HEK293 (cell line): Measurements from ENCODE around the gene PPP1R3F.

Experiments
- CTCF ChIA-PET: fragments of 350-600 bp; formaldehyde crosslinking; extraction: SDS; loops from one replicate; lab custom pipeline; 2021; ENCODE audit warnings: antibody characterized with exemption; lab: Yijun Ruan, JAX
- POLR2A ChIA-PET: fragments of 300-600 bp; formaldehyde crosslinking; extraction: SDS; loops from one replicate; lab custom pipeline; 2020; ENCODE audit warnings: antibody characterized with exemption, inconsistent platforms; lab: Yijun Ruan, JAX
- H3K27ac ChIP-seq: fragments of 200-500 bp; sonication (Bioruptor generic); 2 replicates; pipeline ENCODE4 v1.5.1; 2014; ENCODE audit warnings: low read depth, low read length, control low read depth, inconsistent platforms; ENCODE audit errors: extremely low read depth
- H3K36me3 ChIP-seq, 2 experiments: fragments of 200-500 bp in 1 of 2; sonication (Bioruptor generic) in 1 of 2; 1 replicate in 1 of 2; 2 replicates in 1 of 2; pipeline ENCODE4 v1.5.1; 2014 to 2017; ENCODE audit warnings: inconsistent platforms in 2 of 2, low read length in 2 of 2; ENCODE audit not compliant: control insufficient read depth in 2 of 2, insufficient read depth in 1 of 2
- H3K4me1 ChIP-seq: fragments of 200-500 bp; sonication (Bioruptor generic); 2 replicates; pipeline ENCODE4 v1.5.1; 2014; ENCODE audit warnings: mild to moderate bottlenecking, low read length, inconsistent platforms; ENCODE audit not compliant: control insufficient read depth, insufficient read depth
- H3K4me3 ChIP-seq: 2 replicates; pipeline ENCODE4 v1.5.1; 2011; ENCODE audit warnings: low read depth, mild to moderate bottlenecking, control low read depth, low read length, moderate library complexity
- H3K9me3 ChIP-seq: fragments of 200-500 bp; sonication (Bioruptor generic); 2 replicates; pipeline ENCODE4 v1.5.1; 2014; ENCODE audit warnings: low read depth, low read length, inconsistent platforms; ENCODE audit not compliant: control insufficient read depth, insufficient read depth
- BCL6B ChIP-seq: fragments of 450-650 bp; formaldehyde crosslinking; IDR thresholded peaks from 2 replicates; pipeline ENCODE4 v1.5.1; 2017; ENCODE audit warnings: missing biosample characterization, missing genetic modification characterization
- GLI4 ChIP-seq: fragments of 450-650 bp; formaldehyde crosslinking; IDR thresholded peaks from 2 replicates; pipeline ENCODE4 v1.5.1; 2016; ENCODE audit warnings: missing biosample characterization, missing genetic modification characterization
- PRDM10 ChIP-seq: fragments of 450-650 bp; formaldehyde crosslinking; IDR thresholded peaks from 2 replicates; pipeline ENCODE4 v1.5.1; 2016; ENCODE audit warnings: missing biosample characterization, missing genetic modification characterization
- SALL2 ChIP-seq: fragments of 450-650 bp; formaldehyde crosslinking; IDR thresholded peaks from 2 replicates; pipeline ENCODE4 v1.5.0; 2017; ENCODE audit warnings: missing biosample characterization, mild to moderate bottlenecking, missing genetic modification characterization, borderline replicate concordance
- WT1 ChIP-seq: fragments of 450-650 bp; formaldehyde crosslinking; IDR thresholded peaks from 2 replicates; pipeline ENCODE4 v1.5.1; 2016; ENCODE audit warnings: missing biosample characterization, missing genetic modification characterization
- YY2 ChIP-seq: fragments of 450-650 bp; formaldehyde crosslinking; IDR thresholded peaks from 2 replicates; pipeline ENCODE4 v1.5.1; 2016; ENCODE audit warnings: missing biosample characterization, missing genetic modification characterization
- ZBTB20 ChIP-seq: fragments of 450-650 bp; formaldehyde crosslinking; IDR thresholded peaks from 2 replicates; pipeline ENCODE4 v1.5.1; 2016; ENCODE audit warnings: missing biosample characterization, missing genetic modification characterization
- ZNF112 ChIP-seq: fragments of 450-650 bp; formaldehyde crosslinking; IDR thresholded peaks from 2 replicates; pipeline ENCODE4 v1.5.0; 2017; ENCODE audit warnings: missing biosample characterization, missing genetic modification characterization
- ZNF133 ChIP-seq: fragments of 450-650 bp; formaldehyde crosslinking; IDR thresholded peaks from 2 replicates; pipeline ENCODE4 v1.5.1; 2016; ENCODE audit warnings: missing biosample characterization, missing genetic modification characterization
- ZNF140 ChIP-seq: fragments of 450-650 bp; formaldehyde crosslinking; IDR thresholded peaks from 2 replicates; pipeline ENCODE4 v1.5.1; 2016; ENCODE audit warnings: missing biosample characterization, missing genetic modification characterization
- ZNF148 ChIP-seq: fragments of 450-650 bp; formaldehyde crosslinking; IDR thresholded peaks from 2 replicates; pipeline ENCODE4 v1.5.0; 2017; ENCODE audit warnings: missing biosample characterization, missing genetic modification characterization, borderline replicate concordance
- ZNF202 ChIP-seq: fragments of 450-650 bp; formaldehyde crosslinking; IDR thresholded peaks from 2 replicates; pipeline ENCODE4 v1.5.1; 2016; ENCODE audit warnings: missing biosample characterization, missing genetic modification characterization, borderline replicate concordance
- ZNF23 ChIP-seq: fragments of 450-650 bp; formaldehyde crosslinking; IDR thresholded peaks from 2 replicates; pipeline ENCODE4 v1.5.1; 2016; ENCODE audit warnings: missing biosample characterization, missing genetic modification characterization, borderline replicate concordance
- ZNF24 ChIP-seq: fragments of 450-650 bp; formaldehyde crosslinking; IDR thresholded peaks from 2 replicates; pipeline ENCODE4 v1.5.1; 2016; ENCODE audit warnings: missing biosample characterization, missing genetic modification characterization
- ZNF274 ChIP-seq, 2 experiments: fragments of 200-500 bp in 1 of 2; fragments of 450-650 bp in 1 of 2; sonication (Bioruptor generic) in 1 of 2; formaldehyde crosslinking in 1 of 2; IDR thresholded peaks; 2 replicates each; pipeline versions ENCODE4 v1.5.1 to v1.6.1; 2014 to 2016; ENCODE audit warnings: borderline replicate concordance in 1 of 2, inconsistent platforms in 1 of 2, low read length in 1 of 2, missing biosample characterization in 1 of 2, missing genetic modification characterization in 1 of 2
- ZNF362 ChIP-seq: fragments of 450-650 bp; formaldehyde crosslinking; IDR thresholded peaks from 2 replicates; pipeline ENCODE4 v1.5.1; 2016; ENCODE audit warnings: missing biosample characterization, missing genetic modification characterization
- ZNF37A ChIP-seq: fragments of 450-650 bp; IDR thresholded peaks from 2 replicates; pipeline ENCODE4 v1.5.1; 2018; ENCODE audit warnings: missing biosample characterization, missing genetic modification characterization
- ZNF394 ChIP-seq: fragments of 450-650 bp; formaldehyde crosslinking; IDR thresholded peaks from 2 replicates; pipeline ENCODE4 v1.5.1; 2016; ENCODE audit warnings: missing biosample characterization, missing genetic modification characterization, mild to moderate bottlenecking, moderate library complexity, borderline replicate concordance
- ZNF449 ChIP-seq: fragments of 450-650 bp; formaldehyde crosslinking; IDR thresholded peaks from 2 replicates; pipeline ENCODE4 v1.5.1; 2017; ENCODE audit warnings: missing biosample characterization, mild to moderate bottlenecking, missing genetic modification characterization, moderate library complexity
- ZNF530 ChIP-seq: fragments of 450-650 bp; formaldehyde crosslinking; IDR thresholded peaks from 2 replicates; pipeline ENCODE4 v1.5.1; 2016; ENCODE audit warnings: low read depth, missing biosample characterization, missing genetic modification characterization
- ZNF610 ChIP-seq: fragments of 450-650 bp; formaldehyde crosslinking; IDR thresholded peaks from 2 replicates; pipeline ENCODE4 v1.5.1; 2016; ENCODE audit warnings: missing biosample characterization, missing genetic modification characterization, borderline replicate concordance
- ZNF626 ChIP-seq: fragments of 450-650 bp; sonication (Bioruptor Pico); formaldehyde crosslinking; IDR thresholded peaks from 2 replicates; pipeline ENCODE4 v1.5.1; 2018; ENCODE audit warnings: missing biosample characterization, missing genetic modification characterization, inconsistent platforms
- ZNF629 ChIP-seq: fragments of 450-650 bp; formaldehyde crosslinking; IDR thresholded peaks from 2 replicates; pipeline ENCODE4 v1.5.1; 2017; ENCODE audit warnings: missing biosample characterization, missing genetic modification characterization
- ZNF645 ChIP-seq: fragments of 450-650 bp; formaldehyde crosslinking; IDR thresholded peaks from 2 replicates; pipeline ENCODE4; 2016; ENCODE audit warnings: missing biosample characterization, missing genetic modification characterization
- ZSCAN23 ChIP-seq: fragments of 450-650 bp; formaldehyde crosslinking; IDR thresholded peaks from 2 replicates; pipeline ENCODE4 v1.5.1; 2016; ENCODE audit warnings: missing biosample characterization, missing genetic modification characterization
- ZXDB ChIP-seq: fragments of 450-650 bp; formaldehyde crosslinking; IDR thresholded peaks from 2 replicates; pipeline ENCODE4 v1.5.1; 2016; ENCODE audit warnings: missing biosample characterization, missing genetic modification characterization

The PPP1R3F gene

GRCh38 chrX:49233887-49234555 lies 35.6 kb upstream of the PPP1R3F start:
- no peak overlapping the region for H3K27ac ChIP-seq
- CTCF ChIA-PET, result interaction anchor here (0.7 kb wide), 1 partner anchor 948 kb away, joined by 3 read pairs; no protein-coding TSS in a partner anchor

GRCh38 chrX:49237060-49237459 lies 32.5 kb upstream of the PPP1R3F start:
- Histone ChIP-seq H3K4me3 (no peak overlapping the region), H3K36me3 (peaks cover 0 to 2% of the 10 kb centered on the region in 2 experiments; a peak in 2 of 3 replicates), H3K4me1 (no peaks in the 10 kb centered on the region), H3K27ac (no peak overlapping the region), H3K9me3 (no peaks in the 10 kb centered on the region)
- POLR2A ChIA-PET, result no interaction called here
- CTCF ChIA-PET, result interaction anchor here (0.6 kb wide), 1 partner anchor 639 kb away, joined by 4 read pairs; no protein-coding TSS in a partner anchor
- TF ChIP-seq ZNF362 (tag by site-specific recombination) (no peak), ZNF629 (tag by site-specific recombination) (no peak), PRDM10 (tag by site-specific recombination) (no peak), ZNF24 (tag by site-specific recombination) (no peak), ZNF23 (tag by site-specific recombination) (no peak), ZNF530 (tag by site-specific recombination) (no peak), ZNF133 (no peak), ZXDB (tag by site-specific recombination) (no peak), ZNF449 (tag by site-specific recombination) (no peak)

More at GRCh38 chrX:49233887-49234555, 35.6 kb upstream of the PPP1R3F start:
- no peak overlapping the region for H3K4me3 ChIP-seq
- no peaks in the 10 kb centered on the region for H3K36me3 ChIP-seq
- TF ChIP-seq BCL6B (tag by site-specific recombination) (no peak), ZSCAN23 (tag by site-specific recombination) (no peak), YY2 (no peak), ZNF140 (no peak), GLI4 (tag by site-specific recombination) (no peak), ZNF394 (no peak), ZNF202 (tag by site-specific recombination) (no peak), ZNF610 (tag by site-specific recombination) (no peak), ZNF274 (IDR thresholded peaks at IDR 0.05; ENCODE audit: low read length) (no peak), ZNF274 (tag by site-specific recombination; IDR thresholded peaks at IDR 0.05; ENCODE audit: borderline replicate concordance) (no peak), ZNF112 (tag by site-specific recombination) (no peak), ZNF626 (tag by site-specific recombination) (no peak), SALL2 (tag by site-specific recombination) (no peak), ZBTB20 (tag by site-specific recombination) (no peak), ZNF148 (tag by site-specific recombination) (no peak), ZNF645 (tag by site-specific recombination) (no peak), WT1 (tag by site-specific recombination) (no peak), ZNF37A (no peak)
- no peaks in the 10 kb centered on the region for H3K9me3 ChIP-seq
- no peaks in the 10 kb centered on the region for H3K4me1 ChIP-seq
- POLR2A ChIA-PET, result no interaction called here
